GM12878 (cell line): ENCODE measurements around the gene TRUB2. TPM values are rescaled to one million over a fixed set of nuclear protein-coding genes. Genes with fewer than 3 reads are reported as not detected.

Source experiments
- ATAC-seq: fragments of 200-7000 bp; cut with Tn5 transposase; 3 replicates; pipeline ENCODE4 v1.9.1; 2020; ENCODE audit warnings: mild to moderate bottlenecking, moderate library complexity
- BruUV-seq: library from RNA; stranded (reverse); fragments of 400-500 nt; replicated peaks from 2 replicates; lab custom pipeline; 2021; lab: Mats Ljungman, UMichigan
- CTCF ChIA-PET: fragments of 300-600 bp; sonication (Branson Sonifier 250); formaldehyde crosslinking; extraction: SDS; loops from one replicate; lab custom pipeline; 2021; ENCODE audit warnings: inconsistent platforms; lab: Yijun Ruan, JAX
- POLR2A ChIA-PET: fragments of 350-600 bp; formaldehyde crosslinking; extraction: SDS; loops from one replicate; lab custom pipeline; 2021; ENCODE audit warnings: inconsistent platforms; lab: Charles Lee
- RAD21 ChIA-PET: fragments of 300-600 bp; sonication (Branson Sonifier 250); formaldehyde crosslinking; loops from one replicate; lab custom pipeline; 2023; ENCODE audit warnings: antibody characterized with exemption; ENCODE audit not compliant: unreplicated experiment; lab: Charles Lee
- SMC1A ChIA-PET: fragments of 300-600 bp; sonication (Branson Sonifier 250); formaldehyde crosslinking; loops from one replicate; lab custom pipeline; 2023; ENCODE audit not compliant: unreplicated experiment, uncharacterized antibody; lab: Charles Lee
- DNase-seq: peaks from one replicate; pipeline ENCODE4 v3.0.0-alpha.2; 2011; ENCODE audit warnings: low read depth, low spot score
- FAIRE-seq: peaks from 3 replicates; lab custom pipeline; 2011; peaks lifted over from hg19 to GRCh38; lab: Jason Lieb, UNC
- H2AFZ ChIP-seq: 2 replicates; pipeline ENCODE4 v1.6.0; 2011; ENCODE audit warnings: low read depth, low read length, control low read depth; ENCODE audit not compliant: control insufficient read depth
- H3K27ac ChIP-seq: 2 replicates; pipeline ENCODE4 v1.5.1; 2011; ENCODE audit warnings: control low read depth; ENCODE audit not compliant: control insufficient read depth, insufficient read depth
- H3K27me3 ChIP-seq, 2 experiments: replicated peaks in 1 of 2; 2 replicates each; pipeline versions ENCODE4 v1.6.0 to v1.6.1; 2011; ENCODE audit warnings: low read length in 1 of 2; ENCODE audit not compliant: control insufficient read depth in 2 of 2, insufficient read depth in 2 of 2
- H3K36me3 ChIP-seq, 2 experiments: 2 replicates each; pipeline ENCODE4 v1.5.1; 2011; ENCODE audit warnings: low read length in 1 of 2; ENCODE audit not compliant: control insufficient read depth in 2 of 2, insufficient read depth in 2 of 2
- H3K4me1 ChIP-seq: 2 replicates; pipeline ENCODE4 v1.6.1; 2011; ENCODE audit warnings: mild to moderate bottlenecking, low read length, moderate library complexity, mixed read lengths; ENCODE audit not compliant: control insufficient read depth, insufficient read depth
- H3K4me2 ChIP-seq: 2 replicates; pipeline ENCODE4 v1.6.0; 2011; ENCODE audit warnings: control low read depth; ENCODE audit not compliant: control insufficient read depth, insufficient read depth
- H3K4me3 ChIP-seq: fragments of 200-600 bp; sonication (generic); 2 replicates; pipeline ENCODE4 v1.5.1; 2016
- H3K79me2 ChIP-seq: 2 replicates; pipeline ENCODE4 v1.6.0; 2011; ENCODE audit warnings: low read length; ENCODE audit not compliant: control insufficient read depth, insufficient read depth
- H3K9ac ChIP-seq: 2 replicates; pipeline ENCODE4 v1.8.0; 2011; ENCODE audit warnings: low read length, control low read depth, mixed read lengths; ENCODE audit not compliant: control insufficient read depth, insufficient read depth
- H3K9me3 ChIP-seq: replicated peaks from 3 replicates; pipeline ENCODE4 v1.5.1; 2011; ENCODE audit warnings: mild to moderate bottlenecking, low read length; ENCODE audit not compliant: control insufficient read depth, insufficient read depth
- H4K20me1 ChIP-seq: 2 replicates; pipeline ENCODE4 v1.6.0; 2011; ENCODE audit not compliant: control insufficient read depth, insufficient read depth
- CHD1 ChIP-seq: IDR thresholded peaks from 2 replicates; pipeline ENCODE4 v1.6.1; 2012; ENCODE audit warnings: low read depth, low read length, improper control_type of control experiment
- DPF2 ChIP-seq: fragments of 450-650 bp; IDR thresholded peaks from 2 replicates; pipeline ENCODE4 v1.6.1; 2017; ENCODE audit warnings: mild to moderate bottlenecking
- EP300 ChIP-seq, 2 experiments: fragments of 150-350 bp in 1 of 2; IDR thresholded peaks; 2 replicates each; pipeline ENCODE4 v1.6.1; 2011 to 2012; ENCODE audit warnings: low read depth in 2 of 2, low read length in 2 of 2, borderline replicate concordance in 1 of 2, improper control_type of control experiment in 1 of 2, inconsistent platforms in 1 of 2; ENCODE audit not compliant: control insufficient read depth in 1 of 2
- FOXK2 ChIP-seq: fragments of 450-650 bp; IDR thresholded peaks from 2 replicates; pipeline ENCODE4 v1.6.1; 2017; ENCODE audit warnings: mild to moderate bottlenecking, moderate library complexity
- NFIC ChIP-seq: IDR thresholded peaks from 2 replicates; pipeline ENCODE4 v1.6.1; 2012; ENCODE audit warnings: low read depth, mild to moderate bottlenecking, inconsistent platforms, low read length, moderate library complexity
- RAD21 ChIP-seq: IDR thresholded peaks from 2 replicates; pipeline ENCODE4 v1.6.1; 2011; ENCODE audit warnings: mild to moderate bottlenecking, low read depth, low read length, moderate library complexity; ENCODE audit not compliant: insufficient read depth
- RAD51 ChIP-seq: fragments of 450-650 bp; IDR thresholded peaks from 2 replicates; pipeline ENCODE4 v1.6.1; 2016; ENCODE audit warnings: moderate library complexity, mild to moderate bottlenecking, inconsistent platforms
- SREBF1 ChIP-seq: IDR thresholded peaks from 2 replicates; pipeline ENCODE4 v1.6.1; 2012; ENCODE audit warnings: mild to moderate bottlenecking, low read length
- SRF ChIP-seq, 2 experiments: IDR thresholded peaks; 2 replicates each; pipeline ENCODE4 v1.6.1; 2011; ENCODE audit warnings: low read depth in 2 of 2, low read length in 2 of 2, mild to moderate bottlenecking in 1 of 2, moderate library complexity in 1 of 2
- SUZ12 ChIP-seq: fragments of 200-600 bp; sonication (generic); IDR thresholded peaks from one replicate; pipeline ENCODE4 v1.6.1; 2018; ENCODE audit warnings: antibody characterized with exemption, mild to moderate bottlenecking; ENCODE audit not compliant: unreplicated experiment
- ZBTB11 ChIP-seq: fragments of 450-650 bp; formaldehyde crosslinking; IDR thresholded peaks from 2 replicates; pipeline ENCODE4 v1.5.0; 2022; ENCODE audit warnings: mild to moderate bottlenecking, missing genetic modification characterization
- ZNF207 ChIP-seq: fragments of 450-650 bp; IDR thresholded peaks from 2 replicates; pipeline ENCODE4 v1.6.1; 2014; ENCODE audit warnings: antibody characterized with exemption, mild to moderate bottlenecking, borderline replicate concordance
- ZNF687 ChIP-seq: fragments of 450-650 bp; IDR thresholded peaks from 2 replicates; pipeline ENCODE4 v1.6.1; 2017; ENCODE audit warnings: mild to moderate bottlenecking, moderate library complexity
- WGBS: methylation state at CpG from one replicate; pipeline ENCODE4 v1.1.6; 2016; ENCODE audit warnings: low lambda C conversion rate; ENCODE audit not compliant: insufficient replicate concordance, insufficient coverage; ENCODE audit errors: missing lambda C conversion rate; 5-methylcytosine and 5-hydroxymethylcytosine counted together
- in situ Hi-C: fragments of 300-500 bp; cut with MboI; formaldehyde crosslinking; loops from 9 replicates; pipeline ENCODE4 v1.14.3; 2018; ENCODE audit warnings: mixed read lengths
- intact Hi-C: fragments of 100-400 bp; cut with micrococcal nuclease; formaldehyde crosslinking; loops from one replicate; pipeline ENCODE4 v1.14.2; 2022; ENCODE audit not compliant: unreplicated experiment
- polyA plus RNA-seq, 11 experiments: library from polyadenylated mRNA; depleted of rRNA in 4 of 11; unstranded in 6 of 11; stranded (reverse) in 5 of 11; fragments of >200 nt; fragmentation: Nextera tagmentation in 4 of 11; fragmentation: Illumina TruSeq in 1 of 11; extraction: Ambion mirVana in 4 of 11; extraction: Trizol in 1 of 11; gene quantifications; 1 replicate in 1 of 11; 2 replicates in 10 of 11; pipeline versions ENCODE4 v1.2.1 to v1.2.3, GENCODE V29; 2011 to 2016; ENCODE audit warnings: inconsistent platforms in 2 of 11, missing spikeins in 2 of 11, low read depth in 1 of 11
- total RNA-seq, 4 experiments: library from RNA; depleted of rRNA in 3 of 4; stranded (reverse); fragments of >200 nt in 3 of 4; fragmentation: Illumina TruSeq in 1 of 4; extraction: Trizol in 1 of 4; gene quantifications; 2 replicates each; pipeline versions ENCODE4 v1.2.1 to v1.2.3, GENCODE V29; 2013 to 2021

TRUB2 gene
- total and polyA plus RNA-seq, 10 of the 15 experiments (the other 5 are each of a cell fraction or from before 2014, with no cell fraction given) = 2.8 to 70.5 (median 37.2) TPM

- TF ChIP-seq ZNF207 (no peak), RAD51 (no peak), FOXK2 (no peak), CHD1 (no peak), RAD21 (no peak)
Measured at GRCh38 chr9:128337936-128338335, 15.7 kb upstream of the TRUB2 start (continued).

- no peak overlapping the region for H3K9ac ChIP-seq
- no peak overlapping the region for H3K27ac ChIP-seq
- POLR2A ChIA-PET = no interaction called here
- BruUV-seq = no TSS peak
- intact Hi-C loops (no loop called here), in situ Hi-C loops (no loop called here)
- no peaks in the 10 kb centered on the region for H4K20me1 ChIP-seq
- CTCF ChIA-PET = interaction anchor here (1.2 to 1.7 kb wide), 3 partner anchors 9 to 81 kb away, joined by 3 to 7 read pairs (median 3); no protein-coding TSS in a partner anchor
- H3K4me2 ChIP-seq = no peak overlapping the region
- no peaks in the 10 kb centered on the region for H3K79me2 ChIP-seq
- no peaks in the 10 kb centered on the region for H3K9me3 ChIP-seq
- ATAC-seq (no peak), FAIRE-seq (no peak), DNase-seq (no peak)
- no peak overlapping the region for H2AFZ ChIP-seq
- WGBS = 97% methylated on average over 2 of the region's 2 CpGs
- RAD21 ChIA-PET = no interaction called here
- no peaks in the 10 kb centered on the region for H3K4me1 ChIP-seq
- H3K27me3 ChIP-seq = no peaks in the 10 kb centered on the region
- H3K4me3 ChIP-seq = no peak overlapping the region
- no peaks in the 10 kb centered on the region; a peak in 1 of 4 replicates for H3K36me3 ChIP-seq
- TF ChIP-seq ZBTB11 (CRISPR knock-in tag) = no peak
- no peak for TF ChIP-seq EP300 (IDR thresholded peaks at IDR 0.05; ENCODE audit: borderline replicate concordance in 1 of 2, control insufficient read depth in 1 of 2, low read depth in 2 of 2, low read length in 2 of 2)
- TF ChIP-seq ZNF687 = no peak
- no peak for TF ChIP-seq DPF2
- TF ChIP-seq SUZ12 = no peak
- no peak for TF ChIP-seq SREBF1
- TF ChIP-seq NFIC = no peak
- TF ChIP-seq SRF (IDR thresholded peaks at IDR 0.05; ENCODE audit: low read depth in 2 of 2, low read length in 2 of 2) = no peak
- SMC1A ChIA-PET = interaction anchor here (0.9 to 1.3 kb wide), 2 partner anchors 11 to 218 kb away, joined by 3 to 4 read pairs; no protein-coding TSS in a partner anchor
Measured at GRCh38 chr9:128335914-128336313, 13.7 kb upstream of the TRUB2 start.
